Right hindlimb (tissue), 1 donor: Measurements from ENCODE around the gene FAM117B.
A peak's percentile ranks its signal among the peaks of the same experiment; 100 is the strongest.

Experiments used
- DNase-seq: peaks from one replicate; pipeline ENCODE4 v3.0.0-alpha.2; 2018

FAM117B gene

DNA sequence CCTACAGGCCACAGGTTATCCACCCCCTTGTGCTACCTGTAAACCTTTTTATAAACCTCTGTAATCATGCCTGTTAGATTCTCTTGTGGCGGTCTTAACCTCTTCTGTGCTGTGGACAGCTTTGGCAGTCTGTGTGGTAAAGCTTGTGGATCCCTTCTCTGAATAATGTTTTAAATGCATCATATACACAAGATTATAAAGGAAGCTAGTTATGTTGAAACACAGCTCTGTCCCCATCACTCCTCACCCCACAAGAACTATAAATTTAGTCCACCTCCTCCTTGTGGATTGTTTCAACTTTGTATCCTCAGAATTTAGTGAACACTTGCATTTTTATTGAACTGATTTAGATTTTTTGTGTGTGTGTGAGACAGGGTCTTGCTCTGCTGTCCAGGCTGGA lies 129.1 kb downstream of the FAM117B start:
- DNase-seq, result no peak

- DNase-seq, result no peak
Measured at GRCh38 chr2:202764991-202765390, 130.2 kb downstream of the FAM117B start.

- no peak for DNase-seq
Measured at GRCh38 chr2:202765436-202765835, 130.7 kb downstream of the FAM117B start.

- no peak for DNase-seq
Measured at GRCh38 chr2:202768273-202768672, 133.5 kb downstream of the FAM117B start.

DNA sequence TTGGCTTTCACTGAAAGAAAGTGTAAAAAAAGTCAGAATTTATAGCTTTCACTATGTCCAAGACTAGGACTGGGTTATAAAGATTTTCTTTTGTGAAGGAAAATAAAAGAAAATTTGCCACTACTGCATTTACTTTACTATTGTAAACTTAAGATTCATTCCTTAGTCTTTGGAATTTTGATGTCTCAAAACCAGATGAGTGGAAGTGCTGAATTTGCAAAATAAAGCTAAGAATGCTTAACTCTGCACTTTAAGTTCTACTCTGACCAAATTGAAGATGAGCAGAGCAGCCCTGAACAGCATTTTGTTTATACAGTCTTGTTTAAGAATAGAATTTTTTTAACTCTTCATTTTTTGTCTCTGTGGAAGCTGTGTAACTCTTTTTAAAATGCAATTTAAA lies 134.4 kb downstream of the FAM117B start:
- no peak for DNase-seq

DNA sequence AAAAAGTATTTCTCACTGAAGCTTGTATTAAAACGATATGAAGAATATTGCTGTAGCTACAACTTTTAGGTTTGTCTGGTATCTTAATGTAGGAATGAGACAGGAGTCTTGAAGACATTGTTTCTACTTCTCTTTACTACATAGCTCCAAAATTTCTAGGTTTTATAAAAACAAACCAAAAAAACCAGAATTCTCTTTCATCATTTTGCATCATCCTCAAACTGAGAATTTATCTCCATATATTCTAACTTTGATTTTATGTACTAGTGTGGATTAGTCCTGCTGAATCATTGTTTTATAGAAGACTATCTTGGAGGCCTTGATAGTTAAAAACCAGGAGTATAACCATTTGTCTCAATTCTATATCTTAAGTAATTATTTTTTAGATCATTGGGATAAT lies 136.6 kb downstream of the FAM117B start:
- DNase-seq, result no peak

DNA sequence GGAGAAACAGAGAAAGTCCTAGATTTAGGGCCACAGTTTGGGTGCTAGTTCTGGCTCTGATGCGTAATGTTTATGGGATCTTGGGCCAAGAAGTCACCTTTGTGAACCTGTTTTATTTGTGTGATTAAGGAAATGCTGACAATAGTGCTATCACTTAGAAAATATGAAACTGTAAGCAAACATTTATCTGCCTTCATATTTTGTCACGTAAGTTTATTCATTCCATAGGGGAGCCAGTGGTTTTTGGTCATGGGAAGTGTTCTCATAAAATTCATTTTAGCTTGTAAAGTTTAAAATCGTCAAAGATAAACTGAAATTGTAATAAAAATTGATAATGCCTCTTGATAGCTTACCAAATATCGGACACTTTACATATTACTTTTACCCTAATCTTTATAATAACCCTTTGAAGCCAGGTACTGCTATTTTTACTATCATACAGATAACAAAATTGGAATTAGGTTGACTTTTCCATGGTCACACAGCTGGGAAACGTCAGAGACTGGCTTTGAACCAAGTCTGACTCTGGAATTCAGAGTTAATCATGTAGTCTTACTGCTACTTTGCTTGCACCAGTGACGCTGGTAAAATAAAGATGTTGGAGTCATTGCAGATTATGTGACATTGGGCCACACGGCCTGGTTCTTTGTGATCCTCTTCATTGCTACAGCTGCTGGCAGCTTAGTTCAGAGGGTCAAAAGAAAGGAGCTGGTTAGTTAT lies 137.1 kb downstream of the FAM117B start:
- DNase-seq, result no peak

GRCh38 chr2:202773301-202773973 lies 138.7 kb downstream of the FAM117B start:
- no peak for DNase-seq

- DNase-seq, result no peak
Measured at GRCh38 chr2:202774104-202774503, 139.3 kb downstream of the FAM117B start.

DNA sequence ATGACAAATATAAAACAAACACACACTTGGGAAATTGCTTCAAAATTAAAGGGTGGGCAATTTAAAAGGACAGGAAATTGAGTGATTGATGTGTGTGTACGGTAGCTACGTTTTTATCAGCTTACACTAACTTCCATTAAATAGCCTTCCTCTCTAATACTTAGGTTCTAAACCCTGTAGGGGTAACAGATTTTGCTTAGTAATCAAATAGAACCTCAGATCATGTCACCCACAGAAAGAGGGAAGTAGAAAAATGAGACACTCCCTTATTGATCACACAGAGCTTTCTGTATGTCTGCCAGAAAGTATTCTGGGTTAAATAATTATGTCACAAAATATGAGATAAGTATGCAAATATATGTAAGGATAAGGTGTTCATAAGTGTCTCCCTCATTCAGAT lies 143.4 kb downstream of the FAM117B start:
- no peak for DNase-seq

DNA sequence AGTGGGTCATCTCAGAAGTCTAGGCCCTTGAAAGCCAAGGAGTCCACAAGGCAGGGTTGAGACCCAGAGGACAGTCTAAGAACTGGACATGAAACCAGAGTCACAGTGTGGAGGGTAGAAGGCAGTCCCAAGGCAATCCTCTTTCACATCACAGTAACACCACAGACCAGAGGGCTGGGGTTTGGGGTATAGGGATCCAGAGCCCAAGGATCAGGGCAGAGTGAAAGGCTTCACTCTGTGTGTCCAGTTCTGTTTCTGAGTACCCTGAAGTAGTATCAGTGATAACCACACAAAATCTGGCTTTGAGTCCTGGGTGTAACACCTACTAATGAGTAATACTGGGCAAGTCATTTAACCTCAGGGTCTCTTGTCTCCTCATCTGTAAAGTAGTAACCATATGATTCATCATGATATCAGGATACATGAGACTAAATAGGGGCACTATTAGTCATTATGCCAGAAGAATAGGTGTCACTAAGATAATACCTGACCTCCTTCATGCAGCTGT lies 145.8 kb downstream of the FAM117B start:
- no peak for DNase-seq

DNA sequence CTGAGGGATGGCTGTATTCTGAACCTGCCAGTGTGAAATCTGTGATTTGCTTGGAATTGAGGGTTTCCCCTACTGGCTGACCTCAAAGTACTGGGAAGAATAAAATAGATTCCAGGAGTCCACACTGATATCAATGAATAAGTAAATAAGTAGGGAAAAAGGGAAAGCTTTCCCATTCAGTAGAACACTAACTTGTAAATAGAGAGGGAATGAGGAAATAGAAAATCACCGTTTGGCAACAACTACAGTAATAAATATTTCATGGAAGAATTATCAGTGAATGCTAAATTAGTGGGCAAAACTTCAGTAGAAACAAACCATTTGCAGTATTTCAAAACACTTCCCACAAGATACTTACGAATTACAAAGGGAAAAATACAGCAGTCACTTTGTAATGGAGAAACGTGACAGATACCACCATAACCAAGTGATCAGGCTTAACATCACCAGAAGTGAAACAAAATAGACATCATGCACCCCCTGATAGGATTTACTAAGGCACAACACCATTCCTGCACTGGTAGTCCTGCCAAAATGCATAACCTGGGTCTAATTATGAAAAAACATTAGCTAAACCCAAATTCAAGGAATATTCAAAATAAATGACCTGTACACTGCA lies 148.3 kb downstream of the FAM117B start:
- DNase-seq, result no peak

- no peak for DNase-seq
Measured at GRCh38 chr2:202786842-202787241, 152.1 kb downstream of the FAM117B start.

- DNase-seq, result no peak
Measured at GRCh38 chr2:202790676-202791075, 155.9 kb downstream of the FAM117B start.

GRCh38 chr2:202797944-202798343 lies 163.2 kb downstream of the FAM117B start:
- no peak for DNase-seq

DNA sequence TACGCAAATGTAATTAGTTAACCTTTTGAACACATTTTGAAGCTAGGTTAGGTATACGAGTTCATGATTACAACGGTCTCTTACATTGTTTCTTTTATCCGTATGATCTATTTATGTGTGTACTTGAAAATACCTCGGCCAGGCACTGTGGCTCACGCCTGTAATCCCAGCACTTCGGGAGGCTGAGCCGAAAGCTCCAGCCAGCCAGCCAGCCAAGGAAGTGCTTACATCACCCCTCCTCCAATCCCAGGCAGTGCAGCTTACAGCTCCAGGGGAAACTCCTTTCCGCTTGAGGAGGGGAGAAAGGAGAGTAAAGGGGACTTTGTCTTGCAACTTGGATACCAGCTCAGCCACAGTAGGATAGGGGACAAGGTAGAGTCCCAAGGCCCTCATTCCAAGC lies 171.1 kb downstream of the FAM117B start:
- peak; percentile 58 for DNase-seq

DNA sequence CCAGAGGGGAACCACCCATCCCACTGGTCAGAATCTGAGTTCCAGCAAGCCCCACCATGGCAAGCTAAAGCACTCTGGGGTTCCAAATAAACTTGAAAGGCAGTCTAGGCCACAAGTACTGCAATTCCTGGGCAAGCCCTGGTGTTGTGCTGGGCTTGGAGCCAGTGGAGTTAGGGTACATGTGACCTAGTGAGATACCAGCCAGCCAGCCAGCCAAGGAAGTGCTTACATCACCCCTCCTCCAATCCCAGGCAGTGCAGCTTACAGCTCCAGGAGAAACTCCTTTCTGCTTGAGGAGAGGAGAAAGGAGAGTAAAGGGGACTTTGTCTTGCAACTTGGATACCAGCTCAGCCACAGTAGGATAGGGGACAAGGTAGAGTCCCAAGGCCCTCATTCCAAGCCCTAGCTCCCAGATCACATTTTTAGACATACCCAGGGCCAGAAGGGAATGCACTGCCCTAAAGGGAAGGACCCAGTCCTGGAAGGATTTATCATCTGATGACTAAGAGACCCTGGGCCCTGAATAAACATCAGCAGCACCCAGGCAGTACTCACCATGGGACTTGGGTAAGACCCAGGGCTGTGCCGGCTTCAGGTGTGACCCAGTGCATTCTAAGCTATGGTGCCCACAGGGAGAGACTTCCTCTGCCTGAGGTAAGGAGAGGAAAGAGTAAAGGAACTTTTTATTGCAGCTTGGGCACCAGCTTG lies 172.8 kb downstream of the FAM117B start:
- DNase-seq, result peak; percentile 52

DNA sequence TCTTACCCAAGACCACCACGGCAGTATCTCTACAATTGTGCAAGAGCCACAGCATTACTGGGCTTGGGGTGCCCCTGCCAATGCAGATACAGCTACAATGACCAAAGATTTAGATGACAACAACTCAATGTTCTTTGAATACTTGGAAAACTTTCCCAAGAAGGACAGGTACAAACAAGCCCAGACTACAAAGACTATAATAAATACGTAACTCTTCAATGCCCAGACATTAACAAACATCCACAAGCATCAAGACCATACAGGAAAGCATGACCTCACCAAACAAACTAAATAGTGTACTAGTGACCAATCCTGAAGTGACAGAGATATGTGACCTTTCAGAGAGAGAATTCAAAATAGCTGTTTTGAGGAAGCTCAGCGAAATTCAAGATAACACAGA lies 174.0 kb downstream of the FAM117B start:
- no peak for DNase-seq

GRCh38 chr2:202813387-202813786 lies 178.6 kb downstream of the FAM117B start:
- DNase-seq, result no peak

DNA sequence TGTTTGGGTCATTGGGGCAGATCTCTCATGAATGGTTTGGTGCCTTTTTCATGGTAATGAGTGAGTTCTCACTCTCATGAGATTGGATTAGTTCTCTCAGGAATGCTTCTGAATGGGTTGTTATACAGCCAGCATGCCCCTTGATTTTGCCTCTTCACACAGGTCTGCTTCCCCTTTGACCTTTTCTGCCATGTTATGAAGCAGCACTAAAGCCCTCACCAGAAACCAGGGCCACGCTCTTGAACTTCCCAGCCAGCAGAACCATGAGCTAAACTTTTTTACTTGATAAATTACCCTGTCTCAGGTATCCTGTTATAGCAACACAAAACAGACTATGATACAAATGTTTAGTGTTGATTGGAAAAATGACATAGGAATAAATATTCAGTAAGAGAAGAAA lies 179.5 kb downstream of the FAM117B start:
- DNase-seq, result no peak

DNA sequence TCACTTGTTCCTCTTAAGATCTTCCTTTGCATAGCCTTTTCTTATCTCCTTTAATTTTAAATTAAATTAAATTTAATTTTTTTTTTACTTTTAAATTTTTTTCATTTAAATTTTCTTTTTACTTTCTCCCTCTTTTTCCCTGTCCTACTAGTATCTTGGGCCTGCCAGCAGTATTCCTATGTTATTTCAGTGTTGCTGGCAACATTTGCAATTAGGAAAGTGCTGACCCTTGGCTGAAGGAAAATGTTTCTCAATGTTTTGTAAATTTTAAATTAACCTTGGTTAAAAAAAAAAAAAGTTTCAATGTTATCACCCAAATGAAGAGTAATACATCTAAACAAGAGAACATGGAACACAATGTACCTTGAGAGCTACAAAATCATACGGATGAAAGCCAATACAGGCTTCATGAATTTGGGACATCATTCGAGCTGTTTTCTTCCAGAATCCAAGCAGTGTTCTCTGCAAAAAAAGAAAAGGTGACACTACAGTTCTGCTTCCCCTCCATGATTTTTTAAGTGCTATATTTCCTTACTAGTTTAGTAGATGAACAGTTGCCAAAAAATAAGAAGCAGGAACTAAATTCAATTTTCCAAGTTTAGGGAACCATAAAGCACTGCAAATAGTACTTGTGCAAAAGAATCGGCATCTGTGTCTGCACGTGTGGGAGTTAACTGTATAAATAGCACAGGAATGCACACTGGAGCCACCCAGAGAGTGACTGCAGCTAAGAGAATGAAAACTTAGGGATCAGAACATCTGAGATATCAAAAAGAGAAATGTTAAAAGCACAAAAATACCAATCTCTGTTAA lies 181.0 kb downstream of the FAM117B start:
- DNase-seq, result peak; percentile 36

GRCh38 chr2:202817771-202818170 lies 183.0 kb downstream of the FAM117B start:
- no peak for DNase-seq

DNA sequence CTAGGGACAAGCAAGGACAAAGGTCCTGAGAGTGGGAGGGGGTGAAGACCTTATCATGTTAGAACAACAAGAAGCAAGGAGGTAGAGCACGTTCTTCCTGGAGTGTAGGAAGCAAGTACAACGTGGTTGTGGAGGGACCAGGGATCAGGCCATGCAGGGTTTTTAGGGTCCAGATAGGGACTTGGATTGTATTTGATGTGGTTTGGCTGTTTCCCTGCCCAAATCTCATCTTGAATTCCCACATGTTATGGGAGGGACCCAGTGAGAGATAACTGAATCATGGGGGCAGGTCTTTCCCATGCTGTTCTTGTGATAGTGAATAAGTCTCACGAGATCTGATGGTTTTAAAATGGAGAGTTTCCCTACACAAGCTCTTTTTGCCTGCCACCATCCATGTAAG lies 183.6 kb downstream of the FAM117B start:
- no peak for DNase-seq
